Omental fat pad (tissue), 4 donors: ENCODE measurements around the gene HSPA9. TPM values are rescaled to one million over a fixed set of nuclear protein-coding genes. Genes with fewer than 3 reads are reported as not detected.

Experiments
- ATAC-seq: fragments of 150-250 bp; one replicate; pipeline ENCODE4 v1.9.1; 2016; ENCODE audit warnings: mild to moderate bottlenecking, moderate library complexity; ENCODE audit not compliant: low FRiP score
- DNase-seq: peaks from one replicate; pipeline ENCODE4 v3.0.0-alpha.2; 2019; ENCODE audit warnings: low spot score
- CTCF ChIP-seq, 3 donors: fragments of 450-650 bp; IDR thresholded peaks; one replicate each; pipeline ENCODE4 v1.5.1; 2016 to 2017; ENCODE audit warnings: antibody characterized with exemption in 3 of 3, mild to moderate bottlenecking in 3 of 3, moderate library complexity in 2 of 3
- total RNA-seq, 4 donors: library from RNA; depleted of rRNA; stranded (reverse); fragments of >200 nt; gene quantifications; one replicate each; pipeline ENCODE4 v1.1.0, GENCODE V29; 2016

HSPA9 gene
- total RNA-seq, 4 donors from 2014 or later = 212 to 482 (median 318) TPM

DNA sequence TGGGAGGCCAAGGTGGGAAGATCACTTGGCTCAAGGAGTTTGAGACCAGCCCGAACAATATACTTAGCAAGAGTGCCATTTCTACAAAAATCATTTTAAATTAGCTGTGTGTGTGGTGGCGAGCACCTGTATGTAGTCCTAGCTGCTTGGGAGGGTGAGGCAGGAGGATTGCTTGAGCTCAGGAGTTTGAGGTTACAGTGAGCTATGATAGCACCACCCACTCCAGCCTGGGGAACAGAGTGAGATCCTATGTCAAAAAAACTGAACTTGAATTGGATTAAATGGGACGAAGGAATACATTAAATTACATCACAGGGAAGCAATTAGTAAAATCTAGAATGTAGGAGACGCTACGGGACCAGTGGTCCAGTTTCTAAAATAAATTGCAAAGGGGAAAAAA lies 25.8 kb downstream of the HSPA9 start:
- DNase-seq = no peak
- no peak for TF ChIP-seq CTCF (IDR thresholded peaks at IDR 0.05)
- no peak for ATAC-seq

DNA sequence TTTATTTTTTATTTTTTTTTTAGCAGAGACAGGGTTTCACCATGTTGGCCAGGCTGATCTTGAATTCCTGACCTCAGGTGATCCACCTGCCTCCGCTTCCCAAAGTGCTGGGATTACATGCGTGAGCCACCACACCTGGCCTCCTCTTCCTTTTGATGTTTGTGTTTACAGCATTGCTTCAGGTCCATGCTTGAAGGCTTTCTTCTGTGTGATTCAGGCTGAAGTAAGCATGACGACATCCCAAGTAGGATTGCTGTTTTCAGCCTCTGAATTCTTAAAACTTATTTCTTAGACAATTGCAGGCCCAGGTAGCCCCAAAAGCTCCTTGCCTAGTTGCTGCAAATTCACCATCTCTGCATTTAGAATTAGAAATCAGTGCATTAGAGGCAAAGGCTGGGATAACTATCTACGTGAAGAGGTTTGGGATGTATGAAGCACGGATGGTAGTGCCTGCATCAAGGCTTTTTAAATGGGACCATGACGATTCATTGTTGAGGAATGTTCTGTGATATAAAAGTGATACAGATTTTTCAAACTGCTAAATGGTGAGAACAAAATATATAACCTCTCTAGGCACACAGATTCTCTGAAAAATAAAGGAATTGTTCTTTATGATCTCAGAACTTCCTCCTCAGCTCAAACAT lies 29.2 kb downstream of the HSPA9 start:
- ATAC-seq = no peak
- DNase-seq = no peak
- no peak for TF ChIP-seq CTCF (IDR thresholded peaks at IDR 0.05)

GRCh38 chr5:138544181-138545134 lies 30.7 kb downstream of the HSPA9 start:
- no peak for TF ChIP-seq CTCF (IDR thresholded peaks at IDR 0.05)
- ATAC-seq (no peak), DNase-seq (no peak)

DNA sequence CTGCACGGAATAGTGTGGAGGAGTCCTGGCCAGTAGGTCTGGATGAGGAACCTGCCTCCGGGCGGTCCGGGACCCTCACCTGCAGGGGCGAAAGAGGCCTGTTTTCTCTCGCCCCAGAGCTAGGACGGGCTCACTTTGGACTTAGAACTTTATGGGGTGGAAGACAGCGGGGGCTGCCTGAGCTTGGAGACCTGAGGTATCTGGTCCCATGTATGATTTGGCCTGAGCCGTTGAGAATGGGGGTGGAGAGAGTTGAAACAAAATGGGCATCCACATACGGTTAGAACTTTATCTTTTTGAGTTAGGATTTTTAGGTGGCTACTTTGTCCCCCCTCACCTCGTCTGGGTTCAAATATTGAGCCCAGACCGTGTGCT lies 31.5 kb downstream of the HSPA9 start:
- TF ChIP-seq CTCF (IDR thresholded peaks at IDR 0.05) = no peak
- ATAC-seq = peak; percentile 79
- DNase-seq = peak; percentile 29

DNA sequence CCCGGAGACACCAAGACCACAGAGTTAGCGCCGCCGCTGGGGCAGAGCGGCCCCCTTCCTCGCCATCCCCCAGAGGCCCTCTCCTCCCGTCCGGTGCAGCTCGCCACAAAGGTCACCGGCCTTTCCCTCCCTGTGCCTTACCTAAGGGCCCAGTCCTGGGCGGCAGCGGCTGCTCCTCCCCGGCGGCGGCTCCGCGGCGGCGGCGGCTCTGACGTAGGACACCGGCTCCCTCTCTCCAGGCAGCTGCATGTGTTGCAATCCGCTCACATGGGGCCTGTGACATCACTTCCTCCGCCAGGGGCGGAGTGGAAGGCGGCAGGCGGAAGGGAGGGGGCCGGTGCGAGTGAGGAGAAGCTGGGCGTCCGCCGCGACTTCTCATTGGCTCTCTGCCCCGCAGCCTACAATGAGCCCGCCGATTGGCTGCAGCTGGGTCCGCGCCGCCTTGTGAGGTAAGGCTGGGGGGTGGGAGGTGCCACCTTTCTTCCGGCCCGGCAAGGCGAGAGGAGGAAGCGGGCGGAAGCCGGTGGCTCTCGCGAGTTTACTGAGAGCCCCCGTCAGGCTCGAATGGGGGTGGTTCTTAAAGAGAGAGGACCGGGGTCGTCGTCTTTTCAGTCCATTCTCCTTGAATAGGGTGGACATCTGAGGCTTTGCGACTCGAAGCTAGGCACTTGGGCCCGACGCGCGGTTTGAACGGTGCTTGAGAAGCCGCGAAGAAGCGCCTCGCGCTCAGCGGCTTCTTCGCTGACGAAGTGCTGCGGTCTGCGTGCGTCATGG lies 32.1 kb downstream of the HSPA9 start, which contains the start of gene ETF1:
Gene ETF1, minus strand, starts transcription at position 281 of the 774 bp plus-strand sequence. CDS start 318 bp downstream, outside the sequence.
- ATAC-seq = peak; percentile 97
- TF ChIP-seq CTCF (IDR thresholded peaks at IDR 0.05) = no peak
- peak; percentile 98 for DNase-seq

- DNase-seq = no peak
- no peak for TF ChIP-seq CTCF (IDR thresholded peaks at IDR 0.05)
- ATAC-seq = no peak
Observed at GRCh38 chr5:138542180-138542955, 32.8 kb downstream of the HSPA9 start.
